Measurements from ENCODE around the gene KIF3A.

Gene KIF3A

DNA sequence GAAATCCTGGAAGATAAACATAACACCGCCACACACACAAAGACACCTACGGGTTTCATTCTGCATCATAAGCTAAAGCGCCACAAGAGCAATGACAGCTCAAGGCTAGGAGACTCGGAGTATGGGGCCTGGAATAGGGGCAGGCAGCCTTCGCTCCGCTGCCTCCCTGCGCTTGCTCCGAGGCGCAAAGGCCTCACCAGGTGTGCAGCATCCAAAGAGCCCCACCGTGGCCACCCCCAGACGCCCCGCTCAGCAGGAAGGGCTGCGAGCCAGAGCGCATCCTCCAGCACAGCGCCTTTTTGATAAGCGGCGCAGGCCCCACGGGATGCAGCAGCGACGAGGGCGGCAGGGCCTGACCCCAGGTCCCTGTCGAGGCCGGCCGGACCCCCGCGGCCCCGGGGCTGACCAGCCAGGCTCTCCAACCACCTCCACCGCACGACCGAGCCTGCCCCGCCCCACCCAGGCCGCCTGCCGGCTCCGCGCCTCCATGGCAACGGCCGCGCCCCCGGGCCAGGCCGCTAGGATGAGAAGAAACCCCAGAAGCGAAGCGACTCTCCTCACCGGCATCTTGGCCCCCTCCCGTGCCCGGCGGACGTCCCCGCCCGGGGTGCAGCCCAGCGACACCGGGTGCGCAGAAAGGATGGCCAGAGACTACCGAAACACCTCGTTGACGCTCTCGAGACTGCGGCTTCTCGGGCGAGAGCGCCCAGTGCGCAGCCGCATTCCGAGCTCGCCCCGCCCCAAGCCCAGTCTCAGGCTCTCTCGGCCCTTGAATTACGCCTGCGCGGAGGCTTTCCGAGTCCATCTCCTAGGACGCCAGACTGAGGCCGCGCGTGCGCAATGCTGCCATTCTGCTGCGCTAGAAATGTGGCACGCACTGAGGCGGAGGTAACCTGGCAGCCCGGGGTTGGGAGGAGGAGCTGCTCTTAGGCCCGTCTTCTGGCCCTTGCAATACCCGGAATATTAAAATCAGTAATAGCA, at the start of gene KIF3A:
TSS of gene KIF3A (minus strand) at position 694 of the 981 bp plus-strand sequence. CDS start at position 567, 127 bp downstream.
- H3K4me3 ChIP-seq (ENCODE audit: low read depth, low read length) = peak within 1 kb of the TSS; percentile 79

DNA sequence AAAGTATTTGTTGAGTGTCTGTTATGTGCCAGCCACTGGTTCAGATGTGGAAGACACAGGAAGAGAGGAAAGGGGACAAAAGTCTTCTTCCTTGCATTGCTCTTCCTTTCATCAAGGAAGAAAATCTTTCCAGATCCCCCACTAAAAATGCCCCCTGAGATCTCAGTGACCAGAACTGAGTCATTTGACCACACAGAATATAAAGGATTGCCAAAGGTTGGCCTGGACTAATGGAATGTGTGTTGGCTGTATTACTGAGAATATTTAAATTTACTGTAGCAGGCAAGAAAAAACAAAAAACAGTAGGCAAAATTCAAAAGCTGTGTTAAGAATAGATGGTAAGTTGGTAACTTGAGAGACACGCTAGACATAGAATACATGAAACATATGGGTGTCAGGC, 49.7 kb upstream of the KIF3A start:
- H3K4me3 ChIP-seq (ENCODE audit: low read depth, low read length) = no peak overlapping the region

DNA sequence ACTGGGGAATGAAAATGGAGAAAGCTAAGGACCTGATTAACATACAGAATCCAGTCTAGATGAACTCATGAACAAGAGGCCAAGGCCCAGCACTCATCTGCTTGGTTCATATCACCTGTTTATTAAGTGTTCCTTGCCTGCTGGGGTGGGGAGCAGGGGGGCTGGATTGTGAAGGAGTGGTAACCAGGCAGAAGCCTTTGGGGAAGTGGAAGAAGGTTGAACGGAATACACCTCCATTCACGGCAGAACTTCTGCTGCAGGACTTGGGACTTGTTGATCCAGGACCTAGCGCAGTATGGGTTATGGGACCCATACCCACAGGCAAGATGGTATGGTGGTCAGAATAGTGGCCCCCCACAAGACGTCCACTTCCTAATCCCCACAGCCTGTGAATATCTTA, 48.5 kb upstream of the KIF3A start:
- no peak overlapping the region for H3K4me3 ChIP-seq (ENCODE audit: low read depth, low read length)

DNA sequence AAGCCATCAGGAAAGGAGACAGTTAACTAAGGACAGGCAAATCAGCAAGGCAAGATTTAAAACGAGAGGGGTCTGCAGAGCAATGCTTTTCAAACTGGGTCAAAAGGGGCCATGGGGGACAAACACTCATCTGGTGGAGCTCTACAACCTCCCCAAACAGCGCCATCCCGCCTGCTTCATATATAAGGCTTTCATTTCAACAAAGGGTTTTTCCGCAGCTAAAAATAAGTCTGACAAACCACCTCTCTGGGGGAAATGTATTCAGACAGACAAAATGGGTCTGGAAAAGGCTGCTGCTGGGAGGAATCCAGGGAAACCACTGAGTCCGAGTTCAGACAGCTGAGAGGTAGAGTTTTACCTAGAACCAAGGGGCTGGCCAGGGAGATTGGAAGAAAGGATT, 48.0 kb upstream of the KIF3A start:
- no peak overlapping the region for H3K4me3 ChIP-seq (ENCODE audit: low read depth, low read length)

GRCh38 chr5:132782101-132782500, 44.8 kb upstream of the KIF3A start:
- H3K4me3 ChIP-seq (ENCODE audit: low read depth, low read length) = no peak overlapping the region

- no peak overlapping the region for H3K4me3 ChIP-seq (ENCODE audit: low read depth, low read length)
These were observed 43.7 kb upstream of the KIF3A start for GRCh38 chr5:132781029-132781428.

DNA sequence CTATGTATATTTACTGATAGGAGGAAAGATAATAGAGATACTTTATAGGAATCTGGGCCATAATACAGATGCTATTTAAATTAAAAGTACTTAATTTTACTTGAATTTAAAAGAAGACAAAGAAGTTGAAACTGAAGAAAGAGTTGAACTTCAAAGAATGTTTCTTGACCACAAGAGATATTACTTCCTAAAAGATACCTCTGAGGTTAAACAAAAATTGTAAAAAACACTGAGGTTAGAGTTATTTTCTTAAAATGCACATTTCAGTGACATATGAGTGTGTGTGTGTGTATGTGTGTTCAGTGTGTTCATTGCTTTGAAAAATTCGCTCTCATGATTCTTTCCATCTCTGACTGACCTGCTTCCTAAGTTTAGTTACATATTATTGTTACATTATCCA, 43.2 kb upstream of the KIF3A start:
- H3K4me3 ChIP-seq (ENCODE audit: low read depth, low read length) = no peak overlapping the region

- H3K4me3 ChIP-seq (ENCODE audit: low read depth, low read length) = no peak overlapping the region
These were observed 42.6 kb upstream of the KIF3A start for GRCh38 chr5:132779961-132780360.

GRCh38 chr5:132778856-132779255, 41.5 kb upstream of the KIF3A start:
- no peak overlapping the region for H3K4me3 ChIP-seq (ENCODE audit: low read depth, low read length)

DNA sequence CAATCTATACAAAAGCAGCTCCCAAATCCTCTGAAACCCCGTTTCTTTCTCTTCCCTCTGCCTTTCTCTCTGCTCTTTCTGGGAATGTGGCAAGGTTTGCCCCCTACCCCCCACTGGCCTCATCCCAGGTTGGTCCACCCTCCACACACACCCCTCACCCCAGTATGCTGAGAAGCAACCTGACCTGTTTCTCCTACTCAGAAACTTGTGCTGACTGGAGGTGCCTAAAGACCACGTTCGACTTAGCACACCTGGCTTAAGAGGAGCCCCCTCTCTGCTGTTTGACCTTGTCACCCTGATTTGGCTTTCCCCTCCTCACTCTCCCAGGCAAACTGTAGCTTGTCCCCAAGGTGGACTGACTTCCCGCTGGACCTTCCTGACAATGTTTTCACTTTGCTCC, 40.8 kb upstream of the KIF3A start:
- H3K4me3 ChIP-seq (ENCODE audit: low read depth, low read length) = peak overlapping the region; percentile 66

DNA sequence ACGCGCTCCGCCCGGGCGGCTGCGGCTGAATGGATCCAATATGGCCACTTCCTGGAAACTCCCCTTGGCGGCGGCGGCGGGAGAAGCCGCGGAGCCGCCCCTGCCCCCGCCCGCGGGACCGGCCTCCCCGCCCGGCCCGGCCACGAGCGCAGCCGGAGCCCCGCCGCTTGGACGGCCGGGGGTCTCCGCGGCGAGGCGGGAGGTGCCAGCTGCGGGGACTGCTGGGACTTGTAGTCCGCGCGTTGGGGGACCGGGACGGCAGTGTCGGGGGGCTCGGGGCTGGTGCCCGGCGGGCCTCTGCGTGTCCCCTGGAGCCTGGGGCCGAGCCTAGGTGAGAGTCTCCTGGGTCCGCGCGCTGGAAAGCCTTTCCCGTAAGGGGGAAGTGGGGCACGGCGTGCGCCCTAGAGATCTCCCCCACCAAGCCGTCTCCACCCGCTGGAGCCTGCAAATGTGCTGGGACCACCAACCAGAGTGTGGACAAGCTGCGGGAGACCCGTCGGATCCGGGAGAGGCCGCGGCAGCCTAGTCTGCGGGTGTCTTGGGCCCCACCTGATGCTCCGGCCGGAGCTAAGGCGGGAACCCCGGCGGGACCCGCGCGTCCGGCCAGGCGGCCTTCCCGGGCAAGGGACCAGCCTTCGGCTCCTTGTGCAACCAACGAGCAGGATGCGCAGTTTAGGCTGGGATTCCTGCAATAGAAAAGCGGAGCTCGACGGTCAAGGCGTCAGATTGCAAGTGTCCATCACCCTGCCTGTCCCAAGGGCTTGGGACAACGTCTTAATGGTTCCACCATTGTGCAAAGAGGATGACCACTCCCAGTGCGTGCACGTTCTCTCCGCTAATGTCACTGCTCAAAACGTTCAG, 40.1 kb upstream of the KIF3A start, which contains the start of gene SEPTIN8:
TSS of gene SEPTIN8 (minus strand) at position 31 of the 861 bp plus-strand sequence. CDS start 102 bp downstream, outside the sequence.
- peak within 1 kb of the TSS; percentile 66 for H3K4me3 ChIP-seq (ENCODE audit: low read depth, low read length)

- H3K4me3 ChIP-seq (ENCODE audit: low read depth, low read length) = peak overlapping the region; percentile 66
These were observed 39.5 kb upstream of the KIF3A start for GRCh38 chr5:132776938-132777208.

DNA sequence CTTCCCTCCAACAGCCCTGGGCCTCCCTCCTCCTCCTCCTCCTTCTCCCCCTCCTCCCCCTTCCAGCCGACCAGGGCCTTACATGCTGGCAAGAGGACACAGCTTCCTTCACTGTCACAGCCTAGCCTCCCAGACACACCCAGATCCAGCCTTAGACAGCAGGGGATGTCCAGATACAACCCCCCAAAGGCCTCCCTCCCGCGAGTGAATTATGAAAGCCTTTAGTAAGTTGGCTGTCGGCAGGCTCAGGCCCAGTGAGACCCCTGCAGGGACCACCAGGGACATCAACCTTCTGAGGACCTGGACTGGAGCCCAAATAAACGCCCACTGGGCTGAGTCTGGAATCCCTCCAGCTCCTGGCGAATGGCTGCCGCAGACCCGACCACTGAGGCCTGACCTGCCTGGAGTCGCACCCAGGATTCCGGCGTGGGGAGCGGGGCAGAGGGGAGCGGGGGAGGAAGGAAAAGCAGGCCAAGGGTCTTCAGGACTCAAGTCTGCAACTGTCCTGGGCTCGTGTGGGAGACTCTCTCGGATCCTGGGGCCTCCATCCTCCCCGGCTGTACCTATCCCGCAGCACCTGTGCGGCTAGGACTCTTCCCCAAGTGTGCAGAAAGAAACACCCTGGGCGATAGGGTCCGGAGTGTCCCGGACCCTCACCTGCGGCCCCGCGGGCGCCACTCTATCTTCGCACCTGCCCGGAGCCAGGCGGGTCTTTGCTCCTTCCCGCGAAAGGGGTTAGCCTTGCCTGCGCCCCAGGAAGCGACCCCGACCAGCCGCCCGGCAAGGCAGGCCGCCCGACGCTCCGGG, 39.0 kb upstream of the KIF3A start:
- H3K4me3 ChIP-seq (ENCODE audit: low read depth, low read length) = peak overlapping the region; percentile 66

GRCh38 chr5:132775476-132775961, 38.2 kb upstream of the KIF3A start:
- H3K4me3 ChIP-seq (ENCODE audit: low read depth, low read length) = no peak overlapping the region

GRCh38 chr5:132774896-132775295, 37.5 kb upstream of the KIF3A start:
- no peak overlapping the region for H3K4me3 ChIP-seq (ENCODE audit: low read depth, low read length)

DNA sequence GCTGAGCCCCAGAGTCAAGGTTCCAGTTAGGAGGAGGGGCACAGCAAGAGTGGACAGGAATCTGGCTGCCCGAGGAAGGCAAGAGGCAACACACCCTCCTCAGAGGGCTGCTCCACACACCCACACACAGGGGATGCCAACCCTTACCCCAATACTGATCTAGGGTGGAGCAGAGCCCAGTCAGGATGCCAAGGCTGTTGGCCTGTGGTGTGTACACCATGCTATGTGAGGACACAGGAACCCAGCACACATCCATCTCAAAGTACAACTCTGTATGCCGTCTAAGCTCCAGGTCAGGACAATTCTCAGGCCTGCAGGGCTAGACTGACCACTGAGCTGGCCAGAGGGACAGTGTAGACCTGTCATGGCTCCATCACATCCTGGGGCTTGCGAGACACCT, 37.1 kb upstream of the KIF3A start:
- H3K4me3 ChIP-seq (ENCODE audit: low read depth, low read length) = no peak overlapping the region

DNA sequence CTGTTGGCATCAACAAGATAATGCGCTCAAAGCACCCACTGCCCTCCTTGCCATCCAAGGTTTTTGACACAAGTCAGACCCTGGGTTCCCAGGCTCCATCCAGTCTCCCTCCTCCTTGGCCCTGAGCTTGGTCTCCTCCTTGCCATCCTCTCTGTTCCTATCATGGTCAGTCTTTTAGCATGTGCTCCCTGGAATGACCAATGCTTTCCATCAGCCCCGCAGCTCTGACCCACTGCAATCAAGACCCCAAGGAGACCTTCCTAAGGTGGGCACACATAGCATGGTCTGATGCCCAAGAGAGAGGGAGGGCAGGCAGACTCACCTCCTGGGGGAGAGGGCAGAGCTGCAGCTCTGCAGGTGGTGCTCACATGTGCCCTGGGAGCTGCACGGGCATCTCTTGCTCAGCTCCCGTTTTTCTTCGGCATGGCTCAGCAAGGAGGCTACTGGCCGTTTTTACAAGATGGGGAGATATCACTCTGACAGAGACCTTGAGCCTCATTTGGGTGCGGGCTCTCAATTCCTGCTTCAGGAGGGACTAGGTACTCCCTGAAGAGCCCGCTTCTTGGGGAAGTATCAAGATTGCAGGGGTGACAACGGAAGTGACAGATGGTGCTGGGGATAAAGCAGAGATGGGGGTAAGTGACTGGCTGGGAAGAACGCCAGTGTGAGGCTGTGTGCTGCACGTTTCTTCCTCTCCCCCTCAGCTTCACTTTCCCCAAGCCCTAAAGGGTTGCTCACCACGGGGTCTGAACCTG, 36.4 kb upstream of the KIF3A start:
- no peak overlapping the region for H3K4me3 ChIP-seq (ENCODE audit: low read depth, low read length)

DNA sequence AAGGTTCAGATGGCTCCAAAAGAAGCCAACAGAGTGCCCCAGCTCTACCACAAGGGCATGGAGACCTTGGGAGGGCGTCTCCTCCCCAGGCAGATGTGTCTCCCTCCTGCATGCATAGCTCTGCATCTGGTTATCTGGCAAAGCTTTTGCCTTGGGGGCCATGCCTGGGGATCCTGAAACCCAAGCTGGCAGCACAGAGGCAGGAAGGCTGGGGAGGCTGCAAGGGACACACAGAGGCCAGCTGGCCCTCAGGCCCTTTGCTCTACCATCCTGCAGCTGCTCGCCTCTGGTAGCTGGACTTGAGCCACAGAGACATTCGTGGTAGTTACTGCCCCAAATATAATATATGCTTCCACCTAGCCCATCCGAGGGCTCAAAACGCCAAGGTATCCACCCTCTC, 35.8 kb upstream of the KIF3A start:
- H3K4me3 ChIP-seq (ENCODE audit: low read depth, low read length) = no peak overlapping the region

DNA sequence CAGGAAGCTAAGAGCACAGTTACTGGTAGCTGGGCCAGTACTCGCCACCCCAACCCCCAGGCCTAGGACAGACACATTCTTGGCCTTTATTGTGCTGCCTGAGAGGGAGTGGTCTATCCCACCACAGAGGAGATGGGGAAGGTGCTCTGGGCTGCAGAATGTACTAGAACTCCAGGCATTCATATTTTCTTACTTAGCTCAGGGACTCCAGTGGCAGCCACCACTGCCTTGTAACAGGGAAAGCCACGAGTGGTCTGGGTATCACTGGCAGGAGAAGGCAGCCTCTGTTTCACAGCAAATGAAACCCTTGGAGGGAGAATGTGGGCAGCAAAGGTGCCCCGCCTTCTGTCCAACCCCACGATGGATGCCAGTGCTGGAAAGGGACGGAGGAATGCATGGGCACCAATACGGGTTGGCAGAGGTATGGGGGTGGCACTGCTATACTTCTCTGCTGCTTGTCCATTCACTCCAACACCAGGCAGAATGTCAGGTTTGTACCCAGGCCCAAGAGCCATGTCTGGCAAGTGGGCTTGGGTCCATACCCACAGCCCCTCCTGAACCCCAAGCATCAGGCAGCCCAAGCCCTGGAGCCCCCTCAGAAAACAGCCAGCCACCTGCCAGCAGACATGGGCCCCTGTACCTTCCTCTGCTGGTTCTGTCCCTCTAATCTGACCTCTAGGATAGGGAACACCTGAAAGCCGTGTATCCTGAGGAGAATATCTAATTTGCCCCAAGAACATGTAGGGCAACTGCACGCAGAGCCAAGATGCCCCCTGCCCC, 35.1 kb upstream of the KIF3A start:
- H3K4me3 ChIP-seq (ENCODE audit: low read depth, low read length) = no peak overlapping the region
